ENCODE results near the gene CLBA1.

The CLBA1 gene

GRCh38 chr14:104967386-104968152, 18.0 kb upstream of the CLBA1 start:
- no peak for DNase-seq (ENCODE audit: insufficient read length)
- TF ChIP-seq POLR2A (IDR thresholded peaks at IDR 0.05; ENCODE audit: low read depth, low read length) (no peak), POLR2AphosphoS5 (IDR thresholded peaks at IDR 0.05; ENCODE audit: low read depth, low read length) (no peak), TAF1 (IDR thresholded peaks at IDR 0.05; ENCODE audit: borderline replicate concordance, low read depth, low read length) (no peak)
- no peak for FAIRE-seq

DNA sequence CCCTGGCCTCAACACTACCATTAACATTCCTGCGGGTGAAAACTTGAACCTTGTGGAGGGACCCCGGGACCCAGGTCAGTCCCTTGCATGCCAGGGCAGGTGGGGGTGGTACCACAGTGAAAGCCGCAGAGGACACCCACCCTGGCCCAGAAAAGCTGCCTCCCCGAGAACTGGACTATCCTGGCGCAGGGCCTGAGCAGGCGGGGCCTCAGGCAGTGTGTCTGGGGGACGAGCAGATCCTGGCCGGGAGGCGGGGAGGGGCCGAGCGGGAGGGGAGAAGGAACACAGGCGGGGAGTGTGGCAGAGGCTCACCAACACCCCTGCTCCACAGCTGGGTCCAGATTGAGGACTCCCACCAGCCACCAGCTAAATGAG, 17.4 kb upstream of the CLBA1 start:
- FAIRE-seq = no peak
- no peak for TF ChIP-seq TAF1 (IDR thresholded peaks at IDR 0.05; ENCODE audit: borderline replicate concordance, low read depth, low read length)
- no peak for TF ChIP-seq POLR2AphosphoS5 (IDR thresholded peaks at IDR 0.05; ENCODE audit: low read depth, low read length)
- no peak for TF ChIP-seq POLR2A (IDR thresholded peaks at IDR 0.05; ENCODE audit: low read depth, low read length)
- DNase-seq (ENCODE audit: insufficient read length) = no peak

DNA sequence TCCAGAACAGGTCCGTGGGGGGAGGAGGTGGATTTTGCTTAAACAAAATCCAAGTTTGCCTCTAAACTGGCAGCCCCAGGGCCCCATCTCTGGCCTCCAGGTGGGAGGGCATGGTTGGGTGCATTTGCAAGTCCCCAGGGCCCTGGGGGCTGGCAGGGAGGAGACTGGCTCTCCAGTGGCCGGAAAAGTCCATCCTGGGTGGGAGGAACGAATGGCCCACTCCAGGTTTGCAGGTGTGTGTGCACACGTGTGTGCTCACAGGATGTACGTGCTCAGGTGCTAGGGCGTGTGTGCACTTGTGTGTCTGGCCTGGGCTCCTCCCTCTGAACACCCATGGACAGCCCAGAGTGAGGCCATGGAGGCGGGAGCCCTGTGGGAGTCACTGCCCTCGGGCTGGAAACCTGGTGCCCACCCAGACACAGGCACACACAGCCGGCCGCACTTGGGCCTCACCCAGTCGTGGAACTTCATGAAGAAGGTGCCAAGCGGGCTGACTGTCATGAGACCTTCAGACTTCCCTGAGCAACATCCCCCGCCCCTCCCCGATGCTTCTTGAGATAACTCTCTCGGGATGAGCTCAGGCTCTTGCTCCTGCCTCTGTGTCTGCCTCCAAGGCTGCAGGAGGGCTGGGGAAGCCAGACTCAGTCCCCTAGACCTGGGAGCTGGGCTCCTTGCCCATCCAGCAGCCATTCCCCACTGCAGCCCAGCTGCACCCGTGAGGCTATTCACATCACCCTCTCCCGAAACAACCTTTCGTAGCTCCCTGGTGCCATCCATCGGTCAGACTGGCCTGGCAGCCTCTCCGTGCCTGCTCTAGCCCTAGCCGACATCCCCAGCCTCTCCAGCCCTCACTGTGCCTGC, 16.8 kb upstream of the CLBA1 start:
- FAIRE-seq (no peak), DNase-seq (ENCODE audit: insufficient read length) (no peak)
- no peak for TF ChIP-seq POLR2A (IDR thresholded peaks at IDR 0.05; ENCODE audit: low read depth, low read length)
- TF ChIP-seq TAF1 (IDR thresholded peaks at IDR 0.05; ENCODE audit: borderline replicate concordance, low read depth, low read length) = no peak
- TF ChIP-seq POLR2AphosphoS5 (IDR thresholded peaks at IDR 0.05; ENCODE audit: low read depth, low read length) = no peak

DNA sequence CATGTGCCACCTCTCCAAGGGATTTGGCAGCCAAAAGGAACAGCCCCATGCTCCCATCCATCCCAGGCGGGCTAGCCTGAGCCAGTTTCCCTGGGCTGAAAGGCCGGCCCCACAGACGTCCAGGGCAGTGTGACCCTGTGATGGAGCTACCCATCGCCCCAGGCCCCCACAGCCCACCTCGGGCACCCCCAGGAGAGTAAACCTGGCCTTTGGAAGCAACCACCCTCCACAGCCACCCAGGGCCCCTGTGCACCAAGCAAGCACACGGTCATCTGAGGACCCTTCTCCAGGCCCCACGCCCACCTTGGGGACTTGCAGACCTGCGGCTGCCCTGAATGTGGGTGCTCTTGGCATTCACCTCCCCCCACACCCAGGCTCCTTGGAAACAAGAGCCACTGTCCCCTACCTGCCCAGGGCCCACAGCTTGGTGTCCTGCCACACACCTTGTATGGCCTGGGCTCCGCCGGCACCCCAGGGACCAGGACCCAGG, 15.8 kb upstream of the CLBA1 start:
- FAIRE-seq (no peak), DNase-seq (ENCODE audit: insufficient read length) (no peak)
- TF ChIP-seq POLR2A (IDR thresholded peaks at IDR 0.05; ENCODE audit: low read depth, low read length) (no peak), POLR2AphosphoS5 (IDR thresholded peaks at IDR 0.05; ENCODE audit: low read depth, low read length) (no peak), TAF1 (IDR thresholded peaks at IDR 0.05; ENCODE audit: borderline replicate concordance, low read depth, low read length) (no peak)

DNA sequence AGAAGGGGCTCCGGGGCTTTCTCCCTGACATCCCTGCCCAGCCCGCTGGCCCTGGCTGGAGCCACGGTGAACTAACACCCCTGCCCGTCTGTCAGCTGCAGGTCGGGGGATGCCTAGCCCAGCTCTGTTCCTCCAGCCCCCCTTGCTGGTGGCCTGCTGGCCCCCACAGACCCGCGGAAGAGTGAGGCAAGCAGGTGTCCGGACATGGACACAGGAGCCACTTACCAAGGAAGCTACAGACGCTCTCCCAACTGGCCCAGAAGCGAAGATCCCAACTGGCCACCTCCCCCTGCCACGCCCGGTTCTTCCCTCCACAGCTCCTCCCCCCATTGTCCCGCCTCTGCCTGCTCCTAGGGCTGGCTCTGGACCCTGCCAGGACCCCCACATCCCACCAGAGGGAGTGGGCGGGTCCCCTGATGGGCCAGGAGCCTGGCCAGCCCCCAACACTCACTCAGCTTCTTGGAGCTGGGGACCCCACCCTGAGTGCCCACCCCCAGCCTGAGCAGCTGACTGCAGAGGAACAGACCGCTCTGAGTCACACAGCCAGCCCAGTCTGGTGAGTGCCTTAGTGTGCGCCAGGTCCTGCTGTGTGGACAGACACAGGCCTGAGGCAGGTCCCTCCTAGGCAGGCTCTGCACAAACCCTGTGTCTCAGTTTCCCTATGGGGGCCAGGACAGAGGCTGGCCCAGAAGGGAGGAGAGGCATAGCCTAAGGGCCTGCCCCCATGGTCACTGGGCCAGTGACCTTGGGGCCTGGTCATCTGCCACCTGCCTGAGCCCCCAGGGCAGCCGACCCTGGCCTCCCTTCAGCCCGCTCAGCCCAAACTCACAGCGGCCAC, 15.1 kb upstream of the CLBA1 start:
- TF ChIP-seq POLR2AphosphoS5 (IDR thresholded peaks at IDR 0.05; ENCODE audit: low read depth, low read length) (no peak), POLR2A (IDR thresholded peaks at IDR 0.05; ENCODE audit: low read depth, low read length) (no peak), TAF1 (IDR thresholded peaks at IDR 0.05; ENCODE audit: borderline replicate concordance, low read depth, low read length) (no peak)
- no peak for FAIRE-seq
- DNase-seq (ENCODE audit: insufficient read length) = no peak

DNA sequence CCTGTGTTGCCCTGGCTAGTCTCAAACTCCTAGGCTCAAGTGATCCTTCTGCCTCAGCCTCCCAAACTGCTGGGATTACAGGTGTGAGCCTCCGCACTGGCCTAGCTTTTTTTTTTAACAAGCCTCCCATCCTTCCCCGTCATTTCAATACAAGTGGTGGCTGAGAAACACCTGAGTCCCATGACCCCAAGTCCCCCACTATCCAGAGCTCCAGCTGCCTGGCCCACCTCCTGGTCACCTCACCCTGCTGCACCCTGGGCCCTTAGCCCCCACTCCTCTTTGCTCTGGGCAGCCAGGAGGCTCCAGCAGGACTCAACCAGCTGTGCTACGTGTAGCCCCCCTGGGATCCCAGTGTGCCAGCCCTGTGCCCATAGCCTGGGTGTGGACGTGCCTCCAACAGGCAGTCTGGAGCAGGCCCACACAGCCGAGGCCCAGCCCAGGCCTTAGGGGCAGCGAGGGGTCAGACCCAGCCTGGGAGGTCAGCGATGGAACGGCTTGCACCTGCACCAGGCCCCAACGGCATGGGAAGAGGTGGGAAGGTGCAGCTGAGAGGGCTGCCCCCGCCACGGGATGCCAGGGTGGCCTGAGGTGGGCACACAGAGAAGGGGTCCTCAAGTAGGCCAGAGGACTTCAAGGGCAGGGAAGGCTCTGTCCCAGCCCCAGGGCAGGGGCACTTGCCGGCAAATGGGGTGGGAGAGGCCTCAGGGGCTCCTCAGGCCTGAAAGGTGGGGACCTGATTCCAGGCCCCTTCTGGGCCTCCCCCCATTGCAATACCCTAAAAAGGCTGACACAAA, 13.9 kb upstream of the CLBA1 start:
- no peak for FAIRE-seq
- DNase-seq (ENCODE audit: insufficient read length) = no peak
- TF ChIP-seq TAF1 (IDR thresholded peaks at IDR 0.05; ENCODE audit: borderline replicate concordance, low read depth, low read length) (no peak), POLR2A (IDR thresholded peaks at IDR 0.05; ENCODE audit: low read depth, low read length) (no peak), POLR2AphosphoS5 (IDR thresholded peaks at IDR 0.05; ENCODE audit: low read depth, low read length) (no peak)

DNA sequence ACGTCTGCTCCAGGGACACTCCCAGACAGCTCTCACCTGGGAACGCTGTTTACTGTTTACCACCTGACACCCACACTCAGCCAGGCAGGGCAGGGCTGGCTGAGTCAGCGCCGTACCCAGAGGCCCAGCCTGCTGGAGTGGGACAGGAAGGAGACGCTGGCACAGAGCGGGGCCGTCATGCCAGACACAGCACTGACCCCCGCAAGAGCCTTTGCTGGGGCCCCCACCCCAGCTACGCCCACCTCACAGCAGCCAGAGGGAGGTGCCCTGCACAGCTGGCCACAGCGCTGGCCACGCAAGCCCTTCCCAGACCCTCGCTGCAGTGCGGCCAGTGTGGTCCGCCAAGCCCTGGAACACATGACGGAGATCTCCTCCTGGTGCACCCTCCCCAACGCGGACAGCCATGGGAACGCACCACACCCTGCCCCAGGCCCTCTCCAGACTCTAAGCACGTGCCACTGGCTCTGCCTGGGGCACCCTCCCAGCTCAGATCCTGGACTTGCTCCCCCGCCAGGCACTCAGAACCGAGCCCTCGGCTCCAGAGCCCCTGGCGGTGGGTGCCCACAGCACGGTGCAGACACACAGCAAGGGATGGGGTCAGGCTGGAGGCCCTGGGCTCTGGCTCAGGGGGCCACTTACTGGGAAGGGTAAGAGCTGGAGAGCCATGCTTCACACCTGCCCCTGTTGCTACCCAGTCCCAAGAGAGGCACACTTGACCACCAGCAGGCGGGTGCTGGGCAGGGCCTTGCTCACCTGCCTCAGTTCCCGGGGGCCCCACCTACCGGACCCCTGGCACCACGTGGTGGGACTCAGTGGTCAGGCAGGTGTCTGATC, 13.1 kb upstream of the CLBA1 start:
- FAIRE-seq (no peak), DNase-seq (ENCODE audit: insufficient read length) (no peak)
- TF ChIP-seq TAF1 (IDR thresholded peaks at IDR 0.05; ENCODE audit: borderline replicate concordance, low read depth, low read length) (no peak), POLR2AphosphoS5 (IDR thresholded peaks at IDR 0.05; ENCODE audit: low read depth, low read length) (no peak), POLR2A (IDR thresholded peaks at IDR 0.05; ENCODE audit: low read depth, low read length) (no peak)

GRCh38 chr14:104973135-104973384, 12.5 kb upstream of the CLBA1 start:
- no peak for DNase-seq (ENCODE audit: insufficient read length)

GRCh38 chr14:104973385-104974145, 12.0 kb upstream of the CLBA1 start:
- DNase-seq (ENCODE audit: insufficient read length) (no peak), FAIRE-seq (no peak)
- TF ChIP-seq POLR2AphosphoS5 (IDR thresholded peaks at IDR 0.05; ENCODE audit: low read depth, low read length) = no peak

More at GRCh38 chr14:104973135-104973384, 12.5 kb upstream of the CLBA1 start:
- FAIRE-seq = no peak
- TF ChIP-seq POLR2AphosphoS5 (IDR thresholded peaks at IDR 0.05; ENCODE audit: low read depth, low read length) (no peak), TAF1 (IDR thresholded peaks at IDR 0.05; ENCODE audit: borderline replicate concordance, low read depth, low read length) (no peak), POLR2A (IDR thresholded peaks at IDR 0.05; ENCODE audit: low read depth, low read length) (no peak)
